K562 (cell line): ENCODE data around the gene CCDC9. TPM values are rescaled to one million over a fixed set of nuclear protein-coding genes. Genes with fewer than 3 reads are reported as not detected.

Experiments used
- CBFA2T2 ChIP-seq: fragments of 450-650 bp; conservative IDR thresholded peaks from 2 replicates; pipeline ENCODE4 v1.6.1; 2017; ENCODE audit warnings: mild to moderate bottlenecking
- COPS2 ChIP-seq: fragments of 450-650 bp; conservative IDR thresholded peaks from 2 replicates; pipeline ENCODE4 v1.6.1; 2016; ENCODE audit warnings: mild to moderate bottlenecking, moderate library complexity
- CREB1 ChIP-seq, 2 experiments: sonication (generic) in 1 of 2; formaldehyde crosslinking in 1 of 2; IDR thresholded peaks; 2 replicates each; pipeline versions ENCODE4 v1.6.1 to v1.8.0; 2012 to 2022; ENCODE audit warnings: inconsistent platforms in 1 of 2, mild to moderate bottlenecking in 1 of 2, missing genetic modification reagents in 1 of 2, moderate library complexity in 1 of 2
- ELF1 ChIP-seq: fragments of 200-800 bp; sonication (Bioruptor generic); IDR thresholded peaks from 2 replicates; pipeline ENCODE4 v1.6.1; 2016; ENCODE audit warnings: missing genetic modification characterization, missing compliant biosample characterization
- FOXP1 ChIP-seq: sonication (generic); formaldehyde crosslinking; IDR thresholded peaks from 2 replicates; pipeline ENCODE4 v1.8.0; 2022; ENCODE audit warnings: mild to moderate bottlenecking, missing genetic modification reagents
- GATA2 ChIP-seq: sonication (generic); formaldehyde crosslinking; IDR thresholded peaks from 2 replicates; pipeline ENCODE4 v1.4.0; 2020; ENCODE audit warnings: mild to moderate bottlenecking, missing genetic modification reagents
- NR1H2 ChIP-seq: sonication (generic); formaldehyde crosslinking; IDR thresholded peaks from 2 replicates; pipeline ENCODE4 v1.4.0; 2020; ENCODE audit warnings: mild to moderate bottlenecking, missing genetic modification reagents
- PTRF ChIP-seq: fragments of 450-650 bp; IDR thresholded peaks from 2 replicates; pipeline ENCODE4 v1.6.1; 2016; ENCODE audit warnings: mild to moderate bottlenecking, missing genetic modification characterization, missing compliant biosample characterization
- RBM25 ChIP-seq: fragments of 200-400 bp; formaldehyde crosslinking; IDR thresholded peaks from 2 replicates; pipeline ENCODE4 v1.6.1; 2018; ENCODE audit warnings: low read length, low read depth, moderate library complexity; ENCODE audit not compliant: severe bottlenecking
- TCF3 ChIP-seq: sonication (generic); formaldehyde crosslinking; IDR thresholded peaks from 2 replicates; pipeline ENCODE4 v1.4.0; 2020; ENCODE audit warnings: mild to moderate bottlenecking, missing genetic modification reagents
- WHSC1 ChIP-seq: IDR thresholded peaks from one replicate; pipeline ENCODE4 v1.6.1; 2012; ENCODE audit warnings: low read length, control low read depth, inconsistent platforms
- ZBTB1 ChIP-seq: sonication (generic); formaldehyde crosslinking; IDR thresholded peaks from 2 replicates; pipeline ENCODE4 v1.8.1; 2023; ENCODE audit warnings: missing genetic modification reagents, low read depth, mild to moderate bottlenecking, borderline replicate concordance
- ZNF584 ChIP-seq: fragments of 200-800 bp; sonication (Bioruptor generic); IDR thresholded peaks from 2 replicates; pipeline ENCODE4 v1.6.1; 2016; ENCODE audit warnings: low read depth, mild to moderate bottlenecking, missing genetic modification characterization, missing compliant biosample characterization
- ZNF644 ChIP-seq: fragments of 200-800 bp; sonication (Bioruptor generic); IDR thresholded peaks from 2 replicates; pipeline ENCODE4 v1.6.1; 2016; ENCODE audit warnings: low read depth, missing genetic modification characterization, missing compliant biosample characterization
- polyA plus RNA-seq, 8 experiments: library from polyadenylated mRNA; depleted of rRNA in 4 of 8; stranded (reverse) in 5 of 8; unstranded in 3 of 8; fragments of >200 nt; fragmentation: Nextera tagmentation in 2 of 8; fragmentation: Illumina TruSeq in 1 of 8; extraction: Ambion mirVana in 2 of 8; extraction: Trizol in 1 of 8; gene quantifications; 2 replicates each; pipeline versions ENCODE4 v1.2.1 to v1.2.3, GENCODE V29; 2011 to 2014; ENCODE audit warnings: inconsistent platforms in 1 of 8, missing spikeins in 1 of 8
- total RNA-seq, 7 experiments: library from RNA; depleted of rRNA in 6 of 7; stranded (reverse); fragments of >200 nt in 6 of 7; fragmentation: Illumina TruSeq in 2 of 7; extraction: Trizol in 2 of 7; gene quantifications; 2 replicates each; pipeline versions ENCODE4 v1.2.1 to v1.2.3, GENCODE V29; 2011 to 2021; ENCODE audit warnings: low replicate concordance in 1 of 7
- TF ChIP-seq, protein P1 (sequence below): fragments of 250-450 bp; sonication (Bioruptor Pico); IDR thresholded peaks from 2 replicates; pipeline ENCODE4 v1.8.0; 2022; ENCODE audit warnings: moderate library complexity, mild to moderate bottlenecking, inconsistent platforms
- TF ChIP-seq, protein P2 (sequence below): fragments of 250-450 bp; sonication (Bioruptor Pico); IDR thresholded peaks from 2 replicates; pipeline ENCODE4 v1.6.1; 2021; ENCODE audit warnings: mild to moderate bottlenecking
- TF ChIP-seq, protein P3 (sequence below): fragments of 250-450 bp; sonication (Bioruptor Pico); IDR thresholded peaks from 2 replicates; pipeline ENCODE4 v1.4.0; 2020
- TF ChIP-seq, protein P4 (sequence below), 2 experiments: fragments of 250-450 bp in 1 of 2; fragments of 450-650 bp in 1 of 2; sonication (Bioruptor Pico) in 1 of 2; IDR thresholded peaks; 2 replicates each; pipeline versions ENCODE4 v1.6.1 to v1.8.0; 2016 to 2021; ENCODE audit warnings: mild to moderate bottlenecking in 2 of 2, moderate library complexity in 2 of 2, missing compliant biosample characterization in 1 of 2, missing genetic modification characterization in 1 of 2
- TF ChIP-seq, protein P5 (sequence below): fragments of 150-350 bp; conservative IDR thresholded peaks from 2 replicates; pipeline ENCODE4 v1.6.1; 2014; ENCODE audit warnings: low read length

The CCDC9 gene
- total and polyA plus RNA-seq, 9 of the 15 experiments (the other 6 are each of a cell fraction or from before 2014, with no cell fraction given) = 0.23 to 38.6 (median 8.4) TPM

DNA sequence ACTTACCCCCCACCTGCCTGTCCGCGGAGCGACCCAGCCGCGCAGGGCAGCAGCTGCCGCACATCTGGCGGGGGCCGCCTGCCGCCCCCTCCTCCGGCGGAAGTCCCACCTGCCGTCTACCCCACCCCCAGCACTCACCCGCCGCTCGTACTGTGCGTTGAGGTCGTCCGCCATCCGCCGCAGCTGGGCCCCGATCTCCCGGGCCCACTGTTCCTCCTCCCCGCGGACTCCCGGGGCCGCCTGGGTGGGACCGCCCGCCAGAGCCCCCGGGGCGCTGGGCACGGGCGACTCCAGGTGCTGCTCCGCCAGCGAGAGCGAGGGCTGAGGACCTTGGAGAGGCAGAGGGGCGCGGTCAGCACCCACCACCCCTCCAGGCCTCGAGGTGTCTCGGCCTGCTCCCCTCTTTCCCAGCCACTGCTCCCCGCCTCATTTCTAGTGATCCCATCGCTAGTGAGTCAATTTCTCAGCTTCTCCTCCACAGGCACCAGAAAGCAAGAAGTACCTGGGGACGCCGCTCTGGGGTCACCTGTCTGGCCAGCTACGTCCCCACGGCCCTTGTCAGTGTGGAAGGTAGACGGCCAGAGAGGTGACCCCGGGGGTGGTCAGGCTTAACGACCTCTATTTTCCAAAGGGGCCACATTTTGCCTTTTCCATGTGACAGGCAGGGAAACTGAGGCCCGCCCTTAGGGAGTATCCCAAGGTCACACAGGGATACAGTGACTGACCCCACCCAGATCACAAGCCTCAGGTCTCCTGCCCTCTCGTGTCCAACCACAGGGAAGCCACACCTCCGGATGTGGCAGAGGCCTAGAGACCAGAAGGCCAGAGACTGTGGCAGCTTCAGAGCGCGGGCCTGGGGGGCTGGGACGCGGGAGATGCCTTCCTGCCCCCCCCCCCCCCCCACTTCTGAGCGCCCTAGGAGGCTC is 29.6 kb upstream of the CCDC9 start (continued):
- peak; percentile 42 for TF ChIP-seq CBFA2T2
- no peak for TF ChIP-seq TCF3 (CRISPR knock-in tag)
- TF ChIP-seq GATA2 (CRISPR knock-in tag) = no peak
- TF ChIP-seq, protein P1, sequence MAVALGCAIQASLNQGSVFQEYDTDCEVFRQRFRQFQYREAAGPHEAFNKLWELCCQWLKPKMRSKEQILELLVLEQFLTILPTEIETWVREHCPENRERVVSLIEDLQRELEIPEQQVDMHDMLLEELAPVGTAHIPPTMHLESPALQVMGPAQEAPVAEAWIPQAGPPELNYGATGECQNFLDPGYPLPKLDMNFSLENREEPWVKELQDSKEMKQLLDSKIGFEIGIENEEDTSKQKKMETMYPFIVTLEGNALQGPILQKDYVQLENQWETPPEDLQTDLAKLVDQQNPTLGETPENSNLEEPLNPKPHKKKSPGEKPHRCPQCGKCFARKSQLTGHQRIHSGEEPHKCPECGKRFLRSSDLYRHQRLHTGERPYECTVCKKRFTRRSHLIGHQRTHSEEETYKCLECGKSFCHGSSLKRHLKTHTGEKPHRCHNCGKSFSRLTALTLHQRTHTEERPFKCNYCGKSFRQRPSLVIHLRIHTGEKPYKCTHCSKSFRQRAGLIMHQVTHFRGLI (CRISPR knock-in tag) = 0 out of 2 replicates have a peak, but pooled peaks have one; percentile 43
- TF ChIP-seq, protein P2, sequence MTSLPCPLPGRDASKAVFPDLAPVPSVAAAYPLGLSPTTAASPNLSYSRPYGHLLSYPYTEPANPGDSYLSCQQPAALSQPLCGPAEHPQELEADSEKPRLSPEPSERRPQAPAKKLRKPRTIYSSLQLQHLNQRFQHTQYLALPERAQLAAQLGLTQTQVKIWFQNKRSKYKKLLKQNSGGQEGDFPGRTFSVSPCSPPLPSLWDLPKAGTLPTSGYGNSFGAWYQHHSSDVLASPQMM = no peak
- no peak for TF ChIP-seq PTRF (tag)
- 0 out of 2 replicates have a peak, but pooled peaks have one; percentile 69 for TF ChIP-seq FOXP1 (CRISPR knock-in tag)
- peak; percentile 16; the same call in 1 of the 2 replicates for TF ChIP-seq CREB1 (IDR thresholded peaks at IDR 0.05)
- TF ChIP-seq CREB1 (CRISPR knock-in tag; IDR thresholded peaks at IDR 0.05) = no peak; the same call in 1 of the 2 replicates
- no peak for TF ChIP-seq ELF1 (tag)
- no peak for TF ChIP-seq NR1H2 (CRISPR knock-in tag)
- TF ChIP-seq, protein P3, sequence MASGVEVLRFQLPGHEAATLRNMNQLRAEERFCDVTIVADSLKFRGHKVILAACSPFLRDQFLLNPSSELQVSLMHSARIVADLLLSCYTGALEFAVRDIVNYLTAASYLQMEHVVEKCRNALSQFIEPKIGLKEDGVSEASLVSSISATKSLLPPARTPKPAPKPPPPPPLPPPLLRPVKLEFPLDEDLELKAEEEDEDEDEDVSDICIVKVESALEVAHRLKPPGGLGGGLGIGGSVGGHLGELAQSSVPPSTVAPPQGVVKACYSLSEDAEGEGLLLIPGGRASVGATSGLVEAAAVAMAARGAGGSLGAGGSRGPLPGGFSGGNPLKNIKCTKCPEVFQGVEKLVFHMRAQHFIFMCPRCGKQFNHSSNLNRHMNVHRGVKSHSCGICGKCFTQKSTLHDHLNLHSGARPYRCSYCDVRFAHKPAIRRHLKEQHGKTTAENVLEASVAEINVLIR (CRISPR knock-in tag) = no peak
- TF ChIP-seq WHSC1 = no peak
- TF ChIP-seq COPS2 = no peak
- TF ChIP-seq, protein P4, sequence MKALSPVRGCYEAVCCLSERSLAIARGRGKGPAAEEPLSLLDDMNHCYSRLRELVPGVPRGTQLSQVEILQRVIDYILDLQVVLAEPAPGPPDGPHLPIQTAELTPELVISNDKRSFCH (CRISPR knock-in tag; IDR thresholded peaks at IDR 0.05) = no peak
- TF ChIP-seq, protein P4 (tag; IDR thresholded peaks at IDR 0.05) = no peak
- TF ChIP-seq, protein P5, sequence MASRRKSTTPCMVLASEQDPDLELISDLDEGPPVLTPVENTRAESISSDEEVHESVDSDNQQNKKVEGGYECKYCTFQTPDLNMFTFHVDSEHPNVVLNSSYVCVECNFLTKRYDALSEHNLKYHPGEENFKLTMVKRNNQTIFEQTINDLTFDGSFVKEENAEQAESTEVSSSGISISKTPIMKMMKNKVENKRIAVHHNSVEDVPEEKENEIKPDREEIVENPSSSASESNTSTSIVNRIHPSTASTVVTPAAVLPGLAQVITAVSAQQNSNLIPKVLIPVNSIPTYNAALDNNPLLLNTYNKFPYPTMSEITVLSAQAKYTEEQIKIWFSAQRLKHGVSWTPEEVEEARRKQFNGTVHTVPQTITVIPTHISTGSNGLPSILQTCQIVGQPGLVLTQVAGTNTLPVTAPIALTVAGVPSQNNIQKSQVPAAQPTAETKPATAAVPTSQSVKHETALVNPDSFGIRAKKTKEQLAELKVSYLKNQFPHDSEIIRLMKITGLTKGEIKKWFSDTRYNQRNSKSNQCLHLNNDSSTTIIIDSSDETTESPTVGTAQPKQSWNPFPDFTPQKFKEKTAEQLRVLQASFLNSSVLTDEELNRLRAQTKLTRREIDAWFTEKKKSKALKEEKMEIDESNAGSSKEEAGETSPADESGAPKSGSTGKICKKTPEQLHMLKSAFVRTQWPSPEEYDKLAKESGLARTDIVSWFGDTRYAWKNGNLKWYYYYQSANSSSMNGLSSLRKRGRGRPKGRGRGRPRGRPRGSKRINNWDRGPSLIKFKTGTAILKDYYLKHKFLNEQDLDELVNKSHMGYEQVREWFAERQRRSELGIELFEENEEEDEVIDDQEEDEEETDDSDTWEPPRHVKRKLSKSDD = no peak
- no peak; the same call in none of the 2 replicates for TF ChIP-seq ZNF584
- no peak for TF ChIP-seq RBM25
- TF ChIP-seq ZBTB1 = peak; percentile 91; the same call in 1 of the 2 replicates
- TF ChIP-seq ZNF644 = peak; percentile 82
